Subcutaneous abdominal adipose tissue (tissue), 5 donors: ENCODE results near the gene RALB.

Source experiments
- H3K27ac ChIP-seq: one replicate; pipeline ENCODE4 v1.7.0; 2013; ENCODE audit warnings: low read depth, mild to moderate bottlenecking, inconsistent platforms, low read length, moderate library complexity
- H3K27me3 ChIP-seq, 5 donors: one replicate each; pipeline ENCODE4 v1.7.0; 2013; ENCODE audit warnings: low read length in 5 of 5, inconsistent platforms in 1 of 5; ENCODE audit not compliant: control insufficient read depth in 5 of 5, insufficient read depth in 4 of 5
- H3K36me3 ChIP-seq, 5 donors: one replicate each; pipeline ENCODE4 v1.7.0; 2013; ENCODE audit warnings: low read length in 5 of 5; ENCODE audit not compliant: control insufficient read depth in 5 of 5, insufficient read depth in 5 of 5
- H3K4me1 ChIP-seq, 5 donors: one replicate each; pipeline ENCODE4 v1.7.0; 2013; ENCODE audit warnings: low read length in 5 of 5, mild to moderate bottlenecking in 3 of 5, moderate library complexity in 1 of 5; ENCODE audit not compliant: control insufficient read depth in 5 of 5, insufficient read depth in 5 of 5
- H3K4me3 ChIP-seq, 5 donors: one replicate each; pipeline ENCODE4 v1.7.0; 2013; ENCODE audit warnings: low read length in 5 of 5, low read depth in 1 of 5
- H3K9ac ChIP-seq, 5 donors: one replicate each; pipeline ENCODE4 v1.7.0; 2013; ENCODE audit warnings: low read length in 5 of 5, mild to moderate bottlenecking in 4 of 5, moderate library complexity in 3 of 5
- H3K9me3 ChIP-seq, 5 donors: one replicate each; pipeline ENCODE4 v1.7.0; 2013; ENCODE audit warnings: low read length in 5 of 5; ENCODE audit not compliant: control insufficient read depth in 5 of 5
- donor health status: healthy.
- donor health status: healthy.
- donor health status: healthy.
- donor health status: healthy.
- donor health status: healthy.

Gene RALB

GRCh38 chr2:120241684-120242083 is 11.0 kb upstream of the RALB start:
- no peak overlapping the region for H3K27ac ChIP-seq
- H3K9me3 ChIP-seq, result no peaks in the 10 kb centered on the region
- peaks cover 4 to 45% (median 16%) of the 10 kb centered on the region in 5 donors for H3K4me1 ChIP-seq
- no peak overlapping the region for H3K9ac ChIP-seq
- H3K36me3 ChIP-seq, result no peaks in the 10 kb centered on the region
- no peak overlapping the region for H3K4me3 ChIP-seq
- peaks cover 0 to 13% (median 7%) of the 10 kb centered on the region in 5 donors for H3K27me3 ChIP-seq

GRCh38 chr2:120243211-120243610 is 9.4 kb upstream of the RALB start:
- H3K27ac ChIP-seq, result no peak overlapping the region
- H3K4me3 ChIP-seq, result no peak overlapping the region
- H3K4me1 ChIP-seq, result peaks cover 4 to 51% (median 16%) of the 10 kb centered on the region in 5 donors
- no peaks in the 10 kb centered on the region for H3K9me3 ChIP-seq
- no peaks in the 10 kb centered on the region for H3K36me3 ChIP-seq
- peaks cover 0 to 11% (median 6%) of the 10 kb centered on the region in 5 donors for H3K27me3 ChIP-seq
- H3K9ac ChIP-seq, result no peak overlapping the region

DNA sequence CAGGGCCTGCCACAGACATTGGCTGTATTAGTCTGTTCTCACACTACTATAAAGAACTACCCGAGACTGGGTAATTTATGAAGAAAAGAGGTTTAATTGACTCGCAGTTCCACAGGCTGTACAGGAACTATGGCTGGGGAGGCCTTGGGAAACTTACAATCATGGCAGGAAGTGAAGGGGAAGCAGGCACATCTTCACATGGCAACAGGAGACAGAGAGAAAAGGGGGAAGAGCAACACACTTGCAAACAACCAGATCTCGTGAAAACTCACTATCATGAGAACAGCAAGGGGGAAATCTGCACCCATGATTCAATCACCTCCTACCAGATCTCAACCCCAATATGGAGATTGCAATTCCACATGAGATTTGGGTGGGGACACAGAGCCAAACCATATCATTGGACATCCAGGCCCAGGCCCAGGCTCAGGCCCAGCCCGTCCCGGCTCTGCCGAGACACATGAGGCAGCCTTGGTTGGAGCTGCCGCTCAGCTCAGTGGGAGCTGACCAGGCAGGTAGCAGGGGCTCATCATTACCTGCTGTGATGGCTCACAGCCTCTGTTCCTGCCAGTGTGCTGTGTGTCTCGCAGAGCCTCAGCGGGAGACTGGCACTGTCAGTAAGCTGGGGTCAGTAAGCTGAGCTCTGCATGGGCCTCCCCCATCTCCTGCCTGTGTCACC is 8.6 kb upstream of the RALB start:
- no peak overlapping the region for H3K9ac ChIP-seq
- H3K36me3 ChIP-seq, result no peaks in the 10 kb centered on the region
- peaks cover 4 to 47% (median 16%) of the 10 kb centered on the region in 5 donors for H3K4me1 ChIP-seq
- H3K9me3 ChIP-seq, result no peaks in the 10 kb centered on the region
- no peak overlapping the region for H3K27ac ChIP-seq
- H3K27me3 ChIP-seq, result peaks cover 0 to 6% (median 4%) of the 10 kb centered on the region in 5 donors
- H3K4me3 ChIP-seq, result no peak overlapping the region

- H3K9me3 ChIP-seq, result no peaks in the 10 kb centered on the region
- H3K27ac ChIP-seq, result no peak overlapping the region
- no peak overlapping the region for H3K4me3 ChIP-seq
- H3K4me1 ChIP-seq, result peaks cover 4 to 39% (median 10%) of the 10 kb centered on the region in 5 donors
- H3K27me3 ChIP-seq, result peaks cover 0 to 2% (median 0%) of the 10 kb centered on the region in 5 donors
- no peak overlapping the region for H3K9ac ChIP-seq
- H3K36me3 ChIP-seq, result no peaks in the 10 kb centered on the region
Observed at GRCh38 chr2:120244656-120245519, 7.8 kb upstream of the RALB start.

- no peak overlapping the region for H3K9ac ChIP-seq
- H3K9me3 ChIP-seq, result no peaks in the 10 kb centered on the region
- no peak overlapping the region for H3K4me3 ChIP-seq
- peaks cover 4 to 35% (median 10%) of the 10 kb centered on the region in 5 donors for H3K4me1 ChIP-seq
- H3K27ac ChIP-seq, result no peak overlapping the region
- peaks cover 0 to 2% (median 0%) of the 10 kb centered on the region in 5 donors for H3K27me3 ChIP-seq
- H3K36me3 ChIP-seq, result no peaks in the 10 kb centered on the region
Observed at GRCh38 chr2:120245520-120246332, 6.9 kb upstream of the RALB start.

DNA sequence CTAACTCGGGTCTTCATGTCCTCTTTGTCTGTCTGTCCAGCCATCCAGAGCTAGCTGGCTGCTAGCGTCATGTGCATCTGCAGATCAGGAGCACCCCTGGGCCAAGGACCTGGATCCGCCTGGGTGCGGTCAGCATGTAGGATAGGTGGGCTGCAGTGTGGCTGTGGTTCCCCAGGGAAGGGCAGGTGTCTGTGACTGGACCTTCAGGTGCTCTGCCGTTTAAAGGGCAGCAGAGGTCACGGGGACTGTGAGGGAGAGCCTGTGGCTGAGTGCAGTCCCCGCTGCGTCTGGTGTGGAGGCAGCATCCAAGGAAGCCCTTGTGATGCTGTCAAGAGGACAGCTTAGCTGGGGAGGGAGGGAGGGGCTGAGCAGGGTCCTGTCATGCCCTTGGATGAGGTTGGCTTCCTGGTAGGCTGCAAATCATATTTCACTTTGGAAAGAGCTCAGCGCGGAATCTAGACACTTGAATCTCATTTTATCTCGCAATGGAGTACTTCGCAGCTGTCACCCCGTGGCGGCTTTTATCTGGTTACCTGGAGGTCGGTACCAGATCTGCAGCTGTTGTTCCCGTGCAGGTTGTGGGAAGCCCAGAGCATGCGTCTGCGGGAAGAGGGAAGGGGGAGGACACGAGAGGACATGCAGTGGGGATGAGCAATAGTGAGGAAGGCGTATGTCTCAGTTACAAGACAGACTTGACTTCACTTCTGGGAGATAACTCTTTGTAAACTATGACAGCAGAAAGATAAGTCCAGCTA is 5.9 kb upstream of the RALB start:
- H3K4me3 ChIP-seq, result no peak overlapping the region
- H3K27me3 ChIP-seq, result peaks cover 0 to 2% (median 0%) of the 10 kb centered on the region in 5 donors
- no peaks in the 10 kb centered on the region for H3K36me3 ChIP-seq
- no peaks in the 10 kb centered on the region for H3K9me3 ChIP-seq
- H3K27ac ChIP-seq, result no peak overlapping the region
- H3K4me1 ChIP-seq, result peaks cover 5 to 30% (median 10%) of the 10 kb centered on the region in 5 donors
- no peak overlapping the region for H3K9ac ChIP-seq

- Histone ChIP-seq H3K27ac (no peak overlapping the region), H3K4me3 (no peak overlapping the region), H3K9ac (no peak overlapping the region), H3K4me1 (peaks cover 10 to 31% (median 16%) of the 10 kb centered on the region in 5 donors), H3K36me3 (no peaks in the 10 kb centered on the region), H3K27me3 (peaks cover 0 to 2% (median 0%) of the 10 kb centered on the region in 5 donors), H3K9me3 (no peaks in the 10 kb centered on the region)
Observed at GRCh38 chr2:120247851-120248250, 4.8 kb upstream of the RALB start.

DNA sequence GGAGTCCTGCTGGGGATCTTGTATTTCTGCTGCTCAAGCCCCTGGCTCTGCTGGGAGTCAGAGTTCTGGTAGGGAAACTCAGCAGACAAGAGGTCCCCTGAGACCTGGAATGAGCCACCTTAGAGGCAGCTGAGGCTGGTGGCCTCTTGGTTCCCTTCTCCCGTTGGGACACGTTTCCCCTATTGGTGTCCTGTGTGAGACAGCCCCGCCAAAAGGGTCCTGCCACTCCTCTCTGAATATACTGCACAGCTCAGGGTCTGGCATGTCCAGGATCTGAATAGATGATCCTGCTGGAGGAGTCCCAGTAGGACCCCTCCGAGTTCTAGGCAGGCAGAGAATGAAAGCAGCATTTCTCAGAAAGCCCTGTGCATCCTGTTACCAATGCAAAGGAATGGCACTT is 2.0 kb upstream of the RALB start:
- no peaks in the 10 kb centered on the region for H3K36me3 ChIP-seq
- H3K4me3 ChIP-seq, result no peak overlapping the region
- no peaks in the 10 kb centered on the region for H3K9me3 ChIP-seq
- peaks cover 0 to 2% (median 0%) of the 10 kb centered on the region in 5 donors for H3K27me3 ChIP-seq
- H3K9ac ChIP-seq, result no peak overlapping the region
- H3K4me1 ChIP-seq, result peaks cover 12 to 48% (median 27%) of the 10 kb centered on the region in 5 donors
- no peak overlapping the region for H3K27ac ChIP-seq

- Histone ChIP-seq H3K27ac (no peak overlapping the region), H3K4me3 (no peak overlapping the region), H3K36me3 (no peaks in the 10 kb centered on the region), H3K4me1 (peaks cover 12 to 48% (median 31%) of the 10 kb centered on the region in 5 donors), H3K27me3 (peaks cover 0 to 2% (median 0%) of the 10 kb centered on the region in 5 donors), H3K9me3 (no peaks in the 10 kb centered on the region), H3K9ac (no peak overlapping the region)
Observed at GRCh38 chr2:120251078-120251477, 1.6 kb upstream of the RALB start.
